ENCODE data around the gene IRF2BPL. TPM values are rescaled to one million over a fixed set of nuclear protein-coding genes. Genes with fewer than 3 reads are reported as not detected.

Gene IRF2BPL
- total and polyA plus RNA-seq, 8 donors, result 5.3 to 43.6 (median 21.7) TPM

DNA sequence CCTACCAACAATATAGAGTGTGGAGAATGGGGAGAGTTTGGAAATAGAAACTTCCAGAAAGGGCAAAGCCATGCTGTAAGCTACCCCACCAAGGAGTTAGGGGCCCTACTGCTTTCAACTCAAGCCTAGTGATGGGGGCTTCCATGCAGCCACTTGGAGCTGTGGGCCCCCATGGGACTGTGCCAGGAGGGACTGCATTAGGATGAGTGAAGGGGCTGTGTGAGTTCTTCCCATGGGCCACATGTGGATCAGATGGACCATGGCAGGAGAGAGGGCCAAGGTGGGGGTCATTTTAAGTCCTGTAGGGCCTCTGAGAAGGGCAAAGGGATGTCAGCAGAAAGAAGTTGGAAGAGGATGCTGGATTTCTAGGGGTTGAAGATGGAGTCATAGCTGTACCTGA, 46.5 kb upstream of the IRF2BPL start:
- H3K9me3 ChIP-seq, result no peaks in the 10 kb centered on the region
- no peaks in the 10 kb centered on the region for H3K36me3 ChIP-seq
- no peak for DNase-seq
- H3K4me1 ChIP-seq, result peaks cover 0 to 20% (median 6%) of the 10 kb centered on the region in 4 donors
- intact Hi-C loops (cut with DNase I; ENCODE audit: low total_unique reads), result no loop called here
- H3K27ac ChIP-seq, result peak overlapping the region in 4 of 5 donors; percentile 81 to 91 (median 82)
- H3K4me3 ChIP-seq, result peak overlapping the region in 1 of 4 donors; percentile 36
- TF ChIP-seq POLR2AphosphoS5 (IDR thresholded peaks at IDR 0.05), result no peak
- H3K27me3 ChIP-seq, result no peaks in the 10 kb centered on the region

DNA sequence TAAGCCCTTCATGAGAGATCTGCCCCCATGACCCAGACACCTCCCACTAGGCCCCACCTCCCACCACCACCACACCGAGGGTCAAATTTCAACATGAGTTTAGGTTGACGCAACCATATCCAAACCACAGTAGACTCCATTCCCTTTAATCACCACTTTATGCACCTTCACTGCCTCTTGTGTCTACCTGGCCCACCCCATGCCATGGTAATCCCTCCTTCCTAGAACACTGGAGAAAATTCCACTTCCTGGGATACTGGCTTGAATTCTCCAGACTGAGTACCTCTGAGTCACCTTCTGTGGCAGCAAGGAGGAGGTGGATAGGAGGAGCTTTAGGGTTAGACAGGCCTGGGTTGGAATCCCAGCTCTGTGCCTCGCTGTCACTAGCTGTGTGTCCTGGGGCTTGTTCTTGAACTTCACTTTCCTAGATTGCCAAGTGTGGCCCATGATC, 43.5 kb upstream of the IRF2BPL start:
- no peak for DNase-seq
- Histone ChIP-seq H3K36me3 (no peaks in the 10 kb centered on the region), H3K4me3 (no peak overlapping the region), H3K27ac (peak overlapping the region in 1 of 5 donors; percentile 10), H3K4me1 (peaks cover 5 to 27% (median 18%) of the 10 kb centered on the region in 4 donors), H3K27me3 (no peaks in the 10 kb centered on the region), H3K9me3 (no peaks in the 10 kb centered on the region)
- intact Hi-C loops (cut with DNase I; ENCODE audit: low total_unique reads), result no loop called here
- WGBS, 5 donors, result 81 to 96% (median 82%) methylated on average over 3 of the region's 3 CpGs
- TF ChIP-seq POLR2A (IDR thresholded peaks at IDR 0.05) (no peak), POLR2AphosphoS5 (IDR thresholded peaks at IDR 0.05) (no peak), EP300 (IDR thresholded peaks at IDR 0.05) (no peak)
- TF ChIP-seq, protein P1, sequence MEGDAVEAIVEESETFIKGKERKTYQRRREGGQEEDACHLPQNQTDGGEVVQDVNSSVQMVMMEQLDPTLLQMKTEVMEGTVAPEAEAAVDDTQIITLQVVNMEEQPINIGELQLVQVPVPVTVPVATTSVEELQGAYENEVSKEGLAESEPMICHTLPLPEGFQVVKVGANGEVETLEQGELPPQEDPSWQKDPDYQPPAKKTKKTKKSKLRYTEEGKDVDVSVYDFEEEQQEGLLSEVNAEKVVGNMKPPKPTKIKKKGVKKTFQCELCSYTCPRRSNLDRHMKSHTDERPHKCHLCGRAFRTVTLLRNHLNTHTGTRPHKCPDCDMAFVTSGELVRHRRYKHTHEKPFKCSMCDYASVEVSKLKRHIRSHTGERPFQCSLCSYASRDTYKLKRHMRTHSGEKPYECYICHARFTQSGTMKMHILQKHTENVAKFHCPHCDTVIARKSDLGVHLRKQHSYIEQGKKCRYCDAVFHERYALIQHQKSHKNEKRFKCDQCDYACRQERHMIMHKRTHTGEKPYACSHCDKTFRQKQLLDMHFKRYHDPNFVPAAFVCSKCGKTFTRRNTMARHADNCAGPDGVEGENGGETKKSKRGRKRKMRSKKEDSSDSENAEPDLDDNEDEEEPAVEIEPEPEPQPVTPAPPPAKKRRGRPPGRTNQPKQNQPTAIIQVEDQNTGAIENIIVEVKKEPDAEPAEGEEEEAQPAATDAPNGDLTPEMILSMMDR (IDR thresholded peaks at IDR 0.05), result no peak

- DNase-seq, result no peak
- 79 to 92% (median 87%) methylated on average over 7 of the region's 7 CpGs for WGBS, 5 donors
- H3K9me3 ChIP-seq, result no peaks in the 10 kb centered on the region
- intact Hi-C loops (cut with DNase I; ENCODE audit: low total_unique reads), result loop anchor here (5.0 kb wide), 2 partner anchors 157 to 197 kb away; no protein-coding TSS in a partner anchor
- H3K27ac ChIP-seq, result peak overlapping the region in 1 of 5 donors; percentile 20
- no peaks in the 10 kb centered on the region for H3K36me3 ChIP-seq
- no peaks in the 10 kb centered on the region for H3K27me3 ChIP-seq
- TF ChIP-seq, protein P1 (IDR thresholded peaks at IDR 0.05), result no peak
- TF ChIP-seq EP300 (IDR thresholded peaks at IDR 0.05) (no peak), POLR2AphosphoS5 (IDR thresholded peaks at IDR 0.05) (no peak), POLR2A (IDR thresholded peaks at IDR 0.05) (no peak)
- peaks cover 5 to 27% (median 16%) of the 10 kb centered on the region in 4 donors for H3K4me1 ChIP-seq
- H3K4me3 ChIP-seq, result no peak overlapping the region
Observed at GRCh38 chr14:77069551-77069950, 41.0 kb upstream of the IRF2BPL start.

- Histone ChIP-seq H3K4me1 (peaks cover 5 to 27% (median 19%) of the 10 kb centered on the region in 4 donors), H3K27me3 (no peaks in the 10 kb centered on the region), H3K27ac (no peak overlapping the region), H3K36me3 (no peaks in the 10 kb centered on the region), H3K9me3 (no peaks in the 10 kb centered on the region), H3K4me3 (no peak overlapping the region)
- 51 to 65% (median 57%) methylated on average over 5 of the region's 5 CpGs for WGBS, 5 donors
- TF ChIP-seq POLR2A (IDR thresholded peaks at IDR 0.05) (no peak), EP300 (IDR thresholded peaks at IDR 0.05) (no peak), POLR2AphosphoS5 (IDR thresholded peaks at IDR 0.05) (no peak)
- TF ChIP-seq, protein P1 (IDR thresholded peaks at IDR 0.05), result no peak
- DNase-seq, result no peak
- intact Hi-C loops (cut with DNase I; ENCODE audit: low total_unique reads), result loop anchor here (5.0 kb wide), 2 partner anchors 156 to 196 kb away; no protein-coding TSS in a partner anchor
Observed at GRCh38 chr14:77068517-77069200, 40.2 kb upstream of the IRF2BPL start.
